ENCODE data around the gene ASB14.
"Not testable (repeated sequence)": the region's sequence is repeated elsewhere in the genome, so short reads cannot be mapped to it uniquely, and the experiment has no call there.

Gene ASB14

GRCh38 chr3:57292159-57292896 is at the start of gene ASB14:
Gene ASB14 (minus strand): TSS chr3:57292685. CDS start chr3:57292033, 652 bp downstream.
- TF ChIP-seq, protein P1, sequence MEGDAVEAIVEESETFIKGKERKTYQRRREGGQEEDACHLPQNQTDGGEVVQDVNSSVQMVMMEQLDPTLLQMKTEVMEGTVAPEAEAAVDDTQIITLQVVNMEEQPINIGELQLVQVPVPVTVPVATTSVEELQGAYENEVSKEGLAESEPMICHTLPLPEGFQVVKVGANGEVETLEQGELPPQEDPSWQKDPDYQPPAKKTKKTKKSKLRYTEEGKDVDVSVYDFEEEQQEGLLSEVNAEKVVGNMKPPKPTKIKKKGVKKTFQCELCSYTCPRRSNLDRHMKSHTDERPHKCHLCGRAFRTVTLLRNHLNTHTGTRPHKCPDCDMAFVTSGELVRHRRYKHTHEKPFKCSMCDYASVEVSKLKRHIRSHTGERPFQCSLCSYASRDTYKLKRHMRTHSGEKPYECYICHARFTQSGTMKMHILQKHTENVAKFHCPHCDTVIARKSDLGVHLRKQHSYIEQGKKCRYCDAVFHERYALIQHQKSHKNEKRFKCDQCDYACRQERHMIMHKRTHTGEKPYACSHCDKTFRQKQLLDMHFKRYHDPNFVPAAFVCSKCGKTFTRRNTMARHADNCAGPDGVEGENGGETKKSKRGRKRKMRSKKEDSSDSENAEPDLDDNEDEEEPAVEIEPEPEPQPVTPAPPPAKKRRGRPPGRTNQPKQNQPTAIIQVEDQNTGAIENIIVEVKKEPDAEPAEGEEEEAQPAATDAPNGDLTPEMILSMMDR (IDR thresholded peaks at IDR 0.05; ENCODE audit: low read depth, low read length, poor library complexity, severe bottlenecking), result no peak
- TF ChIP-seq EZH2phosphoT487 (IDR thresholded peaks at IDR 0.05; ENCODE audit: borderline replicate concordance, low read length), result no peak
- H3K9me2 ChIP-seq (replicated peaks; ENCODE audit: control insufficient read depth, low read length), result no peaks in the 10 kb centered on the region
- H3F3A ChIP-seq (ENCODE audit: control insufficient read depth, insufficient read depth), result no peaks in the 10 kb centered on the region
- no peak within 1 kb of the TSS for H3K27ac ChIP-seq (ENCODE audit: low read depth, low read length)
- no peaks in the 10 kb centered on the region for H4K20me1 ChIP-seq (ENCODE audit: control insufficient read depth, insufficient read depth, low read depth, low read length)
- no peaks in the 10 kb centered on the region for H3K27me3 ChIP-seq (ENCODE audit: control insufficient read depth, low read length)
- no peaks in the 10 kb centered on the region for H3K9me3 ChIP-seq (ENCODE audit: control insufficient read depth, insufficient read depth, low read length)
- no peaks in the 10 kb centered on the region for H3K4me1 ChIP-seq (ENCODE audit: control insufficient read depth, low read length)
- no peaks in the 10 kb centered on the region for H3K79me2 ChIP-seq (ENCODE audit: control insufficient read depth, low read length)
- H3K4me2 ChIP-seq (ENCODE audit: low read length), result no peak within 1 kb of the TSS
- H3K4me3 ChIP-seq (ENCODE audit: low read length), result no peak within 1 kb of the TSS
- H3K36me3 ChIP-seq (ENCODE audit: control insufficient read depth, low read length), result no peaks in the 10 kb centered on the region

DNA sequence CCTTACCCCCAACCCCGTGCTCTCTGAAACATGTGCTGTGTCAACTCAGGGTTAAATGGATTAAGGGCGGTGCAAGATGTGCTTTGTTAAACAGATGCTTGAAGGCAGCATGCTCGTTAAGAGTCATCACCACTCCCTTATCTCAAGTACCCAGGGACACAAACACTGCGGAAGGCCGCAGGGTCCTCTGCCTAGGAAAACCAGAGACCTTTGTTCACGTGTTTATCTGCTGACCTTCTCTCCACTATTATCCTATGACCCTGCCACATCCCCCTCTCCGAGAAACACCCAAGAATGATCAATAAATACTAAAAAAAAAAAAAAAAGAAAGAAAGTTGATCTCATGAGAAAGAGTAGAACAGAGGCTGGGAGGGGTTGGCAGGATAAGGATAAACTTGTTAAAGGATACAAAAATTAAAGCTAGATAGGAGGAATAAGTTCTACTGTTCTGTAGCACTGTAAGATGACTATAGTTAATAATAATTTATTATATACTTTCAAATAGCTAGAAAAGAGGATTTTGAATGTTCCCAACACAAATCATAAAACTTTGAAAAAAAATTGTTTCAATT is 46.7 kb upstream of the ASB14 start:
- not testable (repeated sequence) for H3K36me3 ChIP-seq (ENCODE audit: control insufficient read depth, low read length); H3K27ac ChIP-seq (ENCODE audit: low read depth, low read length); H3K4me3 ChIP-seq (ENCODE audit: low read length); H3K9me3 ChIP-seq (ENCODE audit: control insufficient read depth, insufficient read depth, low read length); H4K20me1 ChIP-seq (ENCODE audit: control insufficient read depth, insufficient read depth, low read depth, low read length); H3F3A ChIP-seq (ENCODE audit: control insufficient read depth, insufficient read depth); H3K4me2 ChIP-seq (ENCODE audit: low read length); H3K79me2 ChIP-seq (ENCODE audit: control insufficient read depth, low read length); H3K9me2 ChIP-seq (replicated peaks; ENCODE audit: control insufficient read depth, low read length); H3K4me1 ChIP-seq (ENCODE audit: control insufficient read depth, low read length)
- peaks cover 12% of the 10 kb centered on the region for H3K27me3 ChIP-seq (ENCODE audit: control insufficient read depth, low read length)

GRCh38 chr3:57338272-57339070 is 46.0 kb upstream of the ASB14 start:
- not testable (repeated sequence) for H3K4me3 ChIP-seq (ENCODE audit: low read length); H3K36me3 ChIP-seq (ENCODE audit: control insufficient read depth, low read length); H3K79me2 ChIP-seq (ENCODE audit: control insufficient read depth, low read length); H3K9me3 ChIP-seq (ENCODE audit: control insufficient read depth, insufficient read depth, low read length); H3K9me2 ChIP-seq (replicated peaks; ENCODE audit: control insufficient read depth, low read length); H3K4me2 ChIP-seq (ENCODE audit: low read length); H3F3A ChIP-seq (ENCODE audit: control insufficient read depth, insufficient read depth); H4K20me1 ChIP-seq (ENCODE audit: control insufficient read depth, insufficient read depth, low read depth, low read length); H3K4me1 ChIP-seq (ENCODE audit: control insufficient read depth, low read length); H3K27ac ChIP-seq (ENCODE audit: low read depth, low read length)
- H3K27me3 ChIP-seq (ENCODE audit: control insufficient read depth, low read length), result peaks cover 12% of the 10 kb centered on the region

GRCh38 chr3:57335283-57335938 is 42.9 kb upstream of the ASB14 start:
- no peaks in the 10 kb centered on the region for H4K20me1 ChIP-seq (ENCODE audit: control insufficient read depth, insufficient read depth, low read depth, low read length)
- H3K79me2 ChIP-seq (ENCODE audit: control insufficient read depth, low read length), result no peaks in the 10 kb centered on the region
- H3K27ac ChIP-seq (ENCODE audit: low read depth, low read length), result no peak overlapping the region
- no peak overlapping the region for H3K4me2 ChIP-seq (ENCODE audit: low read length)
- no peaks in the 10 kb centered on the region for H3K9me2 ChIP-seq (replicated peaks; ENCODE audit: control insufficient read depth, low read length)
- H3K4me3 ChIP-seq (ENCODE audit: low read length), result no peak overlapping the region
- H3K36me3 ChIP-seq (ENCODE audit: control insufficient read depth, low read length), result no peaks in the 10 kb centered on the region
- TF ChIP-seq EZH2phosphoT487 (IDR thresholded peaks at IDR 0.05; ENCODE audit: borderline replicate concordance, low read length), result no peak
- TF ChIP-seq, protein P1 (IDR thresholded peaks at IDR 0.05; ENCODE audit: low read depth, low read length, poor library complexity, severe bottlenecking), result no peak
- no peaks in the 10 kb centered on the region for H3F3A ChIP-seq (ENCODE audit: control insufficient read depth, insufficient read depth)
- peaks cover 12% of the 10 kb centered on the region for H3K27me3 ChIP-seq (ENCODE audit: control insufficient read depth, low read length)
- no peaks in the 10 kb centered on the region for H3K4me1 ChIP-seq (ENCODE audit: control insufficient read depth, low read length)
- H3K9me3 ChIP-seq (ENCODE audit: control insufficient read depth, insufficient read depth, low read length), result no peaks in the 10 kb centered on the region

Data from DOHH2 (cell line).